ENCODE data around the gene GATAD2A. TPM values are rescaled to one million over a fixed set of nuclear protein-coding genes. Genes with fewer than 3 reads are reported as not detected.

GATAD2A gene
- total and polyA plus RNA-seq, 2 of the 8 experiments (the other 6 are each of a cell fraction or from before 2014, with no cell fraction given) = 38.4 to 205 TPM

GRCh38 chr19:19384486-19384885 lies 21.0 kb upstream of the GATAD2A start (continued):
- TF ChIP-seq FOSL1 (IDR thresholded peaks at IDR 0.05; ENCODE audit: insufficient read depth, low read depth, low read length) (no peak), ASH2L (IDR thresholded peaks at IDR 0.05; ENCODE audit: low read length) (no peak), CBX8 (IDR thresholded peaks at IDR 0.05; ENCODE audit: borderline replicate concordance, low read depth, low read length) (no peak), SAP30 (IDR thresholded peaks at IDR 0.05; ENCODE audit: insufficient read depth, insufficient replicate concordance, low read length) (no peak), TAF7 (optimal IDR thresholded peaks at IDR 0.05; ENCODE audit: borderline replicate concordance, low read depth, low read length) (no peak), EZH2 (IDR thresholded peaks at IDR 0.05; ENCODE audit: low read depth, low read length, severe bottlenecking) (no peak)

All from H1 (cell line).